Neural cell (in vitro differentiated cells): ENCODE results near the gene IZUMO1R. TPM values are rescaled to one million over a fixed set of nuclear protein-coding genes. Genes with fewer than 3 reads are reported as not detected.

Experiments used
- H2AFZ ChIP-seq: fragments of 200-600, 300-800 bp; sonication (generic), shearing (Covaris generic); 2 replicates; pipeline ENCODE4 v1.6.0; 2014; ENCODE audit warnings: low read depth, mild to moderate bottlenecking, antibody characterized with exemption, low read length, moderate library complexity
- H3F3A ChIP-seq: fragments of 200-600 bp; shearing (Covaris generic); 2 replicates; pipeline ENCODE4 v1.6.1; 2016; ENCODE audit warnings: mild to moderate bottlenecking, moderate library complexity, mixed read lengths, antibody characterized with exemption, low read length; ENCODE audit not compliant: insufficient read depth, poor library complexity, severe bottlenecking
- H3K27ac ChIP-seq: fragments of 200-600, 300-800 bp; sonication (generic), shearing (Covaris generic); 2 replicates; pipeline ENCODE4 v1.5.1; 2014; ENCODE audit warnings: mild to moderate bottlenecking, low read length, moderate library complexity
- H3K27me3 ChIP-seq: fragments of 300-800, 200-600 bp; sonication (generic), shearing (Covaris generic); 2 replicates; pipeline ENCODE4 v1.6.0; 2014; ENCODE audit warnings: mild to moderate bottlenecking, low read depth, low read length, moderate library complexity; ENCODE audit not compliant: insufficient read depth
- H3K36me3 ChIP-seq: fragments of 300-800, 200-600 bp; sonication (generic), shearing (Covaris generic); 2 replicates; pipeline ENCODE4 v1.5.1; 2014; ENCODE audit warnings: mild to moderate bottlenecking, antibody characterized with exemption, low read length, moderate library complexity; ENCODE audit not compliant: insufficient read depth
- H3K4me2 ChIP-seq: fragments of 300-800, 200-600 bp; sonication (generic), shearing (Covaris generic); 2 replicates; pipeline ENCODE4 v1.6.0; 2014; ENCODE audit warnings: mild to moderate bottlenecking, low read length
- H3K4me3 ChIP-seq: fragments of 300-800, 200-600 bp; sonication (generic), shearing (Covaris generic); 2 replicates; pipeline ENCODE4 v1.5.1; 2014; ENCODE audit warnings: mild to moderate bottlenecking, low read length, moderate library complexity
- H3K79me2 ChIP-seq: fragments of 200-600 bp; shearing (Covaris generic); replicated peaks from 2 replicates; pipeline ENCODE4 v1.6.0; 2014; ENCODE audit warnings: mild to moderate bottlenecking, low read length, moderate library complexity; ENCODE audit not compliant: insufficient read depth
- H3K9ac ChIP-seq: fragments of 300-800, 200-600 bp; sonication (generic), shearing (Covaris generic); 2 replicates; pipeline ENCODE4 v1.6.1; 2016; ENCODE audit warnings: mild to moderate bottlenecking, low read length, mixed read lengths
- H3K9me2 ChIP-seq: fragments of 200-600 bp; shearing (Covaris generic); 2 replicates; pipeline ENCODE4 v1.6.1; 2016; ENCODE audit warnings: mild to moderate bottlenecking, low read length, mixed read lengths; ENCODE audit not compliant: insufficient read depth
- H3K9me3 ChIP-seq: fragments of 200-600, 300-800 bp; sonication (generic), shearing (Covaris generic); 2 replicates; pipeline ENCODE4 v1.6.1; 2016; ENCODE audit warnings: mild to moderate bottlenecking, mixed run types, low read length, moderate library complexity, mixed read lengths
- H4K20me1 ChIP-seq: fragments of 200-600 bp; shearing (Covaris generic); 2 replicates; pipeline ENCODE4 v1.6.1; 2016; ENCODE audit warnings: mild to moderate bottlenecking, mixed run types; ENCODE audit not compliant: insufficient read depth
- CTCF ChIP-seq: fragments of 450-650 bp; IDR thresholded peaks from 2 replicates; pipeline ENCODE4 v1.5.1; 2014; ENCODE audit warnings: antibody characterized with exemption, mild to moderate bottlenecking, moderate library complexity; ENCODE audit not compliant: poor library complexity, severe bottlenecking
- EP300 ChIP-seq: fragments of 450-650 bp; conservative IDR thresholded peaks from 2 replicates; pipeline ENCODE4 v1.6.1; 2014; ENCODE audit warnings: antibody characterized with exemption, mild to moderate bottlenecking, moderate library complexity; ENCODE audit not compliant: poor library complexity, severe bottlenecking
- EZH2 ChIP-seq: fragments of 200-600, 300-800 bp; shearing (Covaris generic), sonication (generic); IDR thresholded peaks from 2 replicates; pipeline ENCODE4 v1.6.1; 2014; ENCODE audit warnings: antibody characterized with exemption, low read length, borderline replicate concordance, mild to moderate bottlenecking; ENCODE audit not compliant: insufficient read depth, poor library complexity, severe bottlenecking
- MXI1 ChIP-seq: fragments of 450-650 bp; conservative IDR thresholded peaks from 2 replicates; pipeline ENCODE4 v1.6.1; 2014; ENCODE audit warnings: antibody characterized with exemption, mild to moderate bottlenecking; ENCODE audit not compliant: poor library complexity, severe bottlenecking
- POLR2AphosphoS5 ChIP-seq: IDR thresholded peaks from 2 replicates; pipeline ENCODE4 v1.6.1; 2012
- RAD21 ChIP-seq: fragments of 450-650 bp; conservative IDR thresholded peaks from 2 replicates; pipeline ENCODE4 v1.6.1; 2014; ENCODE audit warnings: antibody characterized with exemption, mild to moderate bottlenecking, moderate library complexity
- REST ChIP-seq: IDR thresholded peaks from 2 replicates; pipeline ENCODE4 v1.6.1; 2012; ENCODE audit warnings: borderline replicate concordance
- SMC3 ChIP-seq: fragments of 450-650 bp; conservative IDR thresholded peaks from 2 replicates; pipeline ENCODE4 v1.6.1; 2014; ENCODE audit warnings: antibody characterized with exemption, mild to moderate bottlenecking, moderate library complexity; ENCODE audit not compliant: poor library complexity
- TAF1 ChIP-seq: IDR thresholded peaks from 2 replicates; pipeline ENCODE4 v1.6.1; 2012; ENCODE audit warnings: low read depth
- polyA plus RNA-seq: library from polyadenylated mRNA; depleted of rRNA; stranded (reverse); fragments of >200 nt; gene quantifications from 2 replicates; pipeline ENCODE4 v1.2.3, GENCODE V29; 2014

The IZUMO1R gene
- polyA plus RNA-seq, 1 donor from 2014 or later, result not detected

- H3K4me3 ChIP-seq, result no peak overlapping the region
- no peak for TF ChIP-seq REST
- no peak for TF ChIP-seq EZH2
- TF ChIP-seq SMC3, result no peak
- no peak for TF ChIP-seq POLR2AphosphoS5
- no peak for TF ChIP-seq CTCF
- TF ChIP-seq MXI1, result no peak
- no peak for TF ChIP-seq RAD21
- TF ChIP-seq TAF1, result no peak
- no peak for TF ChIP-seq EP300
Observed at GRCh38 chr11:94322501-94322900, 18.1 kb downstream of the IZUMO1R start.

GRCh38 chr11:94325681-94326080 is 21.3 kb downstream of the IZUMO1R start:
- Histone ChIP-seq H3K9ac (no peak overlapping the region), H2AFZ (no peak overlapping the region), H3K27ac (no peak overlapping the region), H3F3A (no peaks in the 10 kb centered on the region), H3K27me3 (no peaks in the 10 kb centered on the region), H3K9me3 (no peaks in the 10 kb centered on the region), H3K4me3 (no peak overlapping the region), H3K4me2 (no peak overlapping the region), H3K36me3 (no peaks in the 10 kb centered on the region), H4K20me1 (no peaks in the 10 kb centered on the region), H3K79me2 (no peaks in the 10 kb centered on the region), H3K9me2 (no peaks in the 10 kb centered on the region)
- TF ChIP-seq SMC3 (no peak), EP300 (no peak), POLR2AphosphoS5 (no peak), CTCF (no peak)

More at GRCh38 chr11:94322501-94322900, 18.1 kb downstream of the IZUMO1R start:
- Histone ChIP-seq H3K9ac (no peak overlapping the region), H3K27me3 (no peaks in the 10 kb centered on the region), H3K36me3 (no peaks in the 10 kb centered on the region), H2AFZ (no peak overlapping the region), H3K79me2 (no peaks in the 10 kb centered on the region), H3K9me3 (no peaks in the 10 kb centered on the region), H4K20me1 (no peaks in the 10 kb centered on the region), H3F3A (no peaks in the 10 kb centered on the region), H3K27ac (no peak overlapping the region), H3K4me2 (no peak overlapping the region), H3K9me2 (no peaks in the 10 kb centered on the region)
